NCI-H774 (cell line): Measurements from ENCODE around the gene GNAQ.
"Not testable (repeated sequence)": the region's sequence is repeated elsewhere in the genome, so short reads cannot be mapped to it uniquely, and the experiment has no call there.

ENCODE experiments used
- DNase-seq: peaks from one replicate; lab custom pipeline; 2025; lab: John Stamatoyannopoulos, UW

GNAQ gene

DNA sequence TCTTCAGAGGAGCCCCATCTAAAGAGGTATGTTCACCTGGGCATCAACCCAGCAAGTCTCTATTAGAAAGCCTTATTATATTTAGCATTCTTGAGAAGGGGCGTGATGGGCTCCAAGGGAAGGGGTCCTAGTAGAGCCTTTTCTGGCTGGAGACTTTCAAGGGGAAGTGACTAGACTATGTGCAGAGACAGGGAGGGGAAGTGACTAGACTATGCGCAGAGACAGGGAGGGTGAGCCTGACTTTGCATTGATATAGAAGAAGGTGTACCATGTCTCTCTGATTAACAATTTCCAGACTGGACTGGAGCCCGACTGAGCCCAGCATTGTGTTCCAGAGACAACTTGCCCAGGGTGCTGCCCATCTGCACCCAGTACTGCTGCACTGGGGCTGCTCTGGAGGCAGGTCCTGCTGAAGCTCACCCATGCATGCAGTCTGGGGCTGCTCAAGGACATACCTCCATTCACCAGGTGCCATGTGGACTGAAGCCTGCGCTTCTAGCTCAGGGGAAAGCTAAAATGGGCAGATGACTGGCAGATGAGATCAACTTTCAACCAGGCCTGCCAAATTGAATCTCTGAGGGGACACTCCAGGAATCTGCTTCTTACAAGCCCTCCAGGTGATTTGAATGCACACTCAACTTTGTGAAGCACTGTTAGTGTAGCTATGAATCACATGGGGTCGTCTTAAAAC, 300.5 kb downstream of the GNAQ start:
- no peak for DNase-seq

GRCh38 chr9:77729177-77729576, 302.4 kb downstream of the GNAQ start:
- no peak for DNase-seq

GRCh38 chr9:77726814-77727213, 304.8 kb downstream of the GNAQ start:
- no peak for DNase-seq

DNA sequence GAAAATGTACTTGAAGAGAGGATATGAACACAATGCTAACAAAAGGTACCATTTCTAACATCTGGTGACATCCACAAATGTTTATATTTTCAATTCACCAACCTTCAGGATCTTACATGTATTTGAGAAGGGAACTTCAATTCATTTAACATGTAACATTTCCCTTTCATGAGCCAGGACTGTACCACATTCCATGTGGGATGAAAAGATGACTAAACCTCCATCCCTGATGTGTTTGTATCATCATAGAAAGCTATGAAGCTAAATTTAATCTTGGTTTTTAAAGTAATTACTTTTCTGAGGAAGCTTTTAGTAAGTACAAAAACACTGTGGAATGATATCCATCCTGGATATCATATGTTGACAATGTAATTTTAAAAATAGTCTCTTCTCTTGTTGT, 305.3 kb downstream of the GNAQ start:
- DNase-seq, result no peak

- no peak for DNase-seq
Observed at GRCh38 chr9:77725820-77726219, 305.8 kb downstream of the GNAQ start.

DNA sequence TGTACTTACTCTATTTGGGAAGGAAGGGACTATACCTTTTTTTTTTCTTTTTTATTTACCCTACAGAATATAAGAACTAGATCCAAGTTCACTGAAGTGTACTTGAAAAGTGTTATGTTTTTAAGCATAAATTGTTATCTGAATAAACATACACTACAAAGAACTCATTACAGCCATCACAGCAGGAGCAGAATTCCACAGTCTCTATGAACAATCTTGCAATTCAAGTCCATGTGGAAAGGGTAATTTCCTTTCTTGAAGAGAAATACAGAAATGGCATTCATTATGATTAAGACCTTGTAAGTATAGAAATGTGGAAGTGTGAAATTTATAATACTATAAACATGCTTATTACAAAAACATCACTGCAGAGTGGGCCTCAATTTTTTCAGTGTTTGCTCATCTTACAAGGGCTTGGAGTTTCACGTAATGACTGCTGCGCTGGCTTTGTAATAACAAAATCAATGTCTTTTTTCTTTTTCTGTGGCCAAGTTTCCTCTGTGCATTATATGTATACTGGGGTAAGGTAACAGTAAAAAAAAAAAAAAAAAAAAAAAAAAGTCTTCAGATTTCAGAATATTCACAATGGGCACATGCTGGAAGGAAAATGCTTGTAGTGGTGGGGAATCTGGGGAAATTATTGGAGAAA, 306.4 kb downstream of the GNAQ start:
- DNase-seq, result no peak

DNA sequence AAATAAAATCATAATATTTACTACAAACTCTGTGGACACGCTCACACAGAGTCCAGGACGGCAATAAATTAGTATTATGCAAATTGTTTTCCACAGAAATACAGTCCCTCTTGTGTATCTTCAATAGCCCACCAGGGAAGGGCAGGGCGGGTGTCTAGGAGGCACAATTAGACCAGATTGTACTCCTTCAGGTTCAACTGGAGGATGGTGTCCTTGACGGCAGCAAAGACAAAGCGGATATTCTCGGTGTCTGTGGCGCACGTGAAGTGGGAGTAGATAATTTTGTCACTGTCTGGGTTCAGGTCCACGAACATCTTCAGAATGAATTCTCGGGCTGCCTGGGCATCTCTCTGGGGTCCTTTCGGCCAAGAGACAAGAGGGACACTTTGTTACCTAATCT, 310.5 kb downstream of the GNAQ start:
- DNase-seq, result not testable (repeated sequence)

- DNase-seq, result no peak
Observed at GRCh38 chr9:77719321-77719720, 312.3 kb downstream of the GNAQ start.

DNA sequence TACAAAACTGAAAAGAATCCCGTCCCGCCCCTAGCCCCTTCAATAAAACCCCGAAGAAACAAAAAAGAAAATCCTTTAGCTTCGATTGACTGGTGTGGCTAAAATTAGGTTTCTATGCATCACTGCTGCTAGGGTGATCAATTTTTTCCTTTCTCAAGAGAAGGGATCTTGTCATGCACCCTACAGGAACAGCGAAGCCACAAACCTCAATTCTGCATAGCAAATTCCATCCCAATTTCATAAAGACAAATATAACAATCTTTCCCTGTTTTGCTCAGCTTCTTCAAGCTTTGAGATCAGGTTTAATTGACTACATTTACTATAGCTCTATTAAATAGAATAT, 313.3 kb downstream of the GNAQ start:
- DNase-seq, result not testable (repeated sequence)

GRCh38 chr9:77717608-77718297, 313.9 kb downstream of the GNAQ start:
- not testable (repeated sequence) for DNase-seq

- DNase-seq, result no peak
Observed at GRCh38 chr9:77714077-77714549, 317.5 kb downstream of the GNAQ start.

DNA sequence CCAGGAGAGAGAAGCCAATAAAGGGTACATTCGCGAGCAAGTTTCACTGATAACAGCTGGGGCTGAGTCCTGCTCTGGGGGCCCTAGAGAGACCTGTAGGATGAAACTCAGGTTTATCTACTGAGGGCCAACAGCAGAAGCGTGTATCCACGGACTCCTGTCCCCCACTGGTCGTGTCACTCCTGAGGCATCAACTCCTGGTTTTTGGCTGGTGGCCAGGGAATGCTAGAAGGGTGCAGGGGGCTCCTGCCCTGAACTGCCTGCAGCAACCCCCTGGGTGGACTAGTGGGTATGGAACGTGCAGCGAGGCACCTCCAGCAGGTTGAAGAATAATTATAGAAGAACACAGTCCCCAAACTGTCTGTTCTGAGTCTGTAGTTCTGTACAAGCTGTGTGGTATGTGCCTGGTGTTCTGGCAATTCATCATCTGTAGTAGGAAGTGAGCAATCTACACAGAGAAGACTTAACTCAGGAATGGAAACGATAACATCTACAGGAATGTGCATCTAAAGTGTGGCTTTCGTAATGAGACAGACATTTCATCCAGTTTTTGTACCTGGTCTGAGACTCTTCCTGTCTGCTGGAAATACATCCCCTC, 319.0 kb downstream of the GNAQ start:
- DNase-seq, result no peak

DNA sequence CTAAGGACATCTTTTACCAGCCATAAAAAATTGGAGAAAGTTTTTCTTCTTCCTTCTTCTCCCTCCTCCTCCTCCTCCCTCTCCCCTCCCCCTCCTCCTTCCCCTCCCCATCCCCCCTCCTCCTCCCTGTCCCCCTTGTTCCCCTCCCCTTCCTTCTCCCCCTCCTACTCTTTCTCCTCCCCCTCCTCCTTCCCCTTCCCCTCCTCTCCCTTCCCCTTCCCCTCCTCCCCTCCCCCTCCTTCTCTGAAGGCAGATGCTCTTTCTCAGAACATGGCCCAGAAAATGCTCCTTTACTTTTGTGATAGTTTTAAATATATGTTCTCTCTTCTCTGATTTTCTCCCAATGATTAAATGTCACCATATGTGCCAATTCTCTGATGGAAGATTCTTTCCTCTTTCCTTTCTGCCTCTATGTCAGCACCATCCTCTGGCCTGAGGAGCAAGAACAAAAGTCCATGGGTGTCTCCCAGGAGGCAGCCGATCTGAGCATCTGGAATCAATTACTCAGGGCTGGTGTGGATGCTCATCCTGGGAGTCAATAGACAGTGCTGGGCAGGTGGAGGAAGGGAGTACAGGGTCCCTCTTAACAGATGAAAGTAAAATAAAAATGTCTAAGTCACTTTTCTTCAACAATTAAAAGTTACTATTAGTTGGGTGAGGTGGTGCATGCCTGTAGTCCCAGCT, 320.5 kb downstream of the GNAQ start:
- no peak for DNase-seq

GRCh38 chr9:77710316-77710715, 321.3 kb downstream of the GNAQ start:
- DNase-seq, result no peak

DNA sequence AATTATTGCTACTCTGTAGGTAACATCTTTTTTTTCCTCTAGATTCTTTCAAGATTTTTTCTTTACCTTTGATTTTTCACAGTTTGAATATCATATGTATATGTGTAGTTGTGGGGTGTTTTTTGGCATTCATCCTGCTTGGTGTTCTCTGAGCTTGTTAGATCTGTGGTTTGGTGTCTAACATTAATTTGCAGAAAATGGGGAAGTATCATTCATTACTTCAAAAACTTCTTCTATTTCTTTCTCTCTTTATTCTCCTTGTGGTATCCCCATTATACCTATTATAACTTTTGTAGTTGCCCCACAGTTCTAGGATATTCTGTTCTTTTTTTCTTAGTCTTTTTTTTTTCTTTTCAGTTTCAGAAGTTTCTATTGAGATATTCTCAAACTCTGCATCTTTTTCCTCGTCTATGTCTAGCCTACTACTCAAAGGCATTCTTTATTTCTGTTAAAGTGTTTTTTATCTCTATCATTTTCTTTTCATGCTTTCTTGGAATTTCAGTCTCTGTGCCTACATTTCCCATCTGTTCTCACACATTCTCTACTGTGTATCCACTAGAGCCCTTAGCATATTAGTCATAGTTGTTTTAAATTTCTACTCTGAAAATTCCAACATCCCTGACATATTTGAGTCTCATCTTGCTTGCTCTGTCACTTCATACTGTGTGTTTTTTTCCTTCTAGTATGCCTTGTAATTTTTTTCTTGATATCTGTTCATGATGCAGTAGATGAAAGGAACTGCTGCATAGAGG, 323.4 kb downstream of the GNAQ start:
- DNase-seq, result no peak

DNA sequence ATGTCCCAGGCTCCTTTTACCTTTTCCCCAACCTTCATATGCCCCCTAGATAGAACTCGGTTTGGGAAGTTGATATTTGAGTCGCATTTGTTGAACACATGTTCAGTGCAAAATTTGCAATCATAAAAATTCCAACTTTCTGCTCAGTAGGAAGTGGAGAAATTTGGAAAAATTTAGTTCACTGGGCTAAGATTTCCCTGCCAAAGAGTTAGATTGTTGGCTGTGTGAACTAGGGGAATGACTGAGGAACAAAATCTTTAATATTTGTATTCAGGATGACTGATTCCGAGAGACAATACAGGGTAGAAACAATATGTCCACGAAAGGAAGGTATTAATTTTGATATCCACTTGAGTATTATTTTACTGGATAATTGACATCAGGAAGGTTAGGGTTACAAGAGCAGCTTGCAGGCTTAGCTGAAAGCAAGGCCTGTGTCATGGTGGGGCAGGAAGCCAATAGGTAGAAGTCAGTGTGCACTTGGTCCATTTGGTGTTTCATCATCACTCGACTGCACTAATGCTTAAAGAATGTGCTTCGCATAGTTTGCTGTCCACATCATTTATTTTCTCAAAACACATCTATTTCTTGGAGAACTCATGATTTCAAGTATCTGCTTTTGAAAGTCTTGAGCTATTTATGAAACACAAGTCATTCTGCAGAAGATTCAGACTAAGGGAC, 324.1 kb downstream of the GNAQ start:
- no peak for DNase-seq

DNA sequence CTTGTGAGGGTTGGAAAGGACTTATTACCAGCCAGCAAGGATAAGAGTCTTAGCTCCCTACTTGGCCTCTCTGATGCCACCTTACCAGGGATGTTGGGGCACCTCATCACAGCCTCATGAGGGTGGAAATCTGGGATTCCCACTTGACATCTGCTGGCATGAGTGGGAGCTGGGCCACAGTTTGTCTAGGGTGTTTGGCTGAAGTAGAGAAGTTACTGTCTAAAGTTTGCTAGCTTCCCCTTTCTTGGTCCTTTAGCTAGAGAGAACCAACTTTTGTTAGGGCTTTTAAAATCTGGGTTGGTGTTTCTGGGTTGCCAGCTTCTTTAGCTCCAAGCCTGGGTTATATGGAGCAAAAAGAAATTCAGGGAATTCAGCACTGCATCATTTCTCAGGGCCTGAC, 326.0 kb downstream of the GNAQ start:
- DNase-seq, result no peak

DNA sequence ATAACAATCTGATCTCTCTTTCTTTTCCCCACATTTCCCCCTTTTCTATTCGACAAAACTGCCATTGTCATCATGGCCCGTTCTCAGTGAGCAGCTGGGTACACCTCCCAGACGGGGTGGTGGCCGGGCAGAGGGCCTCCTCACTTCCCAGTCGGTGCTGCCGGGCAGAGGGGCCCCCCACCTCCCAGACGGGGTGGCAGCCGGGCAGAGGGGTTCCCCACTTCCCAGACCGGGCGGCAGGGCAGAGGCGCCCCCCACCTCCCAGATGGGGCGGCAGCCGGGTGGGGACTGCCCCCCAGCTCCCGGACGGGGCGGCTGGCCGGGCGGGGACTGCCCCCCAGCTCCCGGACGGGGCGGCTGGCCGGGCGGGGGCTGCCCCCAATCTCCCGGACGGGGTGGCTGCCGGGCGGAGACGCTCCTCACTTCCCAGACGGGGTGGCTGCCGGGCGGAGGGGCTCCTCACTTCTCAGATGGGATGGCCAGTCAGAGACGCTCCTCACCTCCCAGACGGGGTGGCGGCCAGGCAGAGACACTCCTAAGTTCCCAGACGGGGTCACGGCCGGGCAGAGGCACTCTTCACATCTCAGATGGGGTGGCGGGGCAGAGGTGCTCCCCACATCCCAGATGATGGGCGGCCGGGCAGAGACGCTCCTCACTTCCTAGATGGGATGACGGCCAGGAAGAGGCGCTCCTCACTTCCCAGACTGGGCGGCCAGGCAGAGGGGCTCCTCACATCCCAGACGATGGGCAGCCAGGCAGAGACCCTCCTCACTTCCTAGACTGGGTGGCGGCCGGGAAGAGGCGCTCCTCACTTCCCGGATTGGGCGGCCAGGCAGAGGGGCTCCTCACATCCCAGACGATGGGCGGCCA, 328.9 kb downstream of the GNAQ start:
- not testable (repeated sequence) for DNase-seq

- no peak for DNase-seq
Observed at GRCh38 chr9:77697238-77697984, 334.2 kb downstream of the GNAQ start.
